ENCODE measurements around the gene ZNF74.

GRCh38 chr22:20395907-20396287 is 1.9 kb downstream of the ZNF74 start:
- TF ChIP-seq CTCF (conservative IDR thresholded peaks at IDR 0.05 in 1 of 2, IDR thresholded peaks at IDR 0.05 in 1 of 2; ENCODE audit: extremely low read depth in 1 of 2, insufficient read depth in 1 of 2, low read depth in 1 of 2, low read length in 2 of 2) (no peak), EZH2 (IDR thresholded peaks at IDR 0.05; ENCODE audit: borderline replicate concordance, low read length) (no peak)

Measured in mammary epithelial cell (primary cell).